Dedifferentiated amniotic fluid mesenchymal stem cell (primary cell): Measurements from ENCODE around the gene KCNK1.
"Not testable (repeated sequence)": the region's sequence is repeated elsewhere in the genome, so short reads cannot be mapped to it uniquely, and the experiment has no call there.

Experiments
- DNase-seq: peaks from one replicate; pipeline ENCODE4 v3.0.0-alpha.2; 2016; ENCODE audit errors: extremely low spot score

The KCNK1 gene

GRCh38 chr1:233607252-233608119 is 6.4 kb upstream of the KCNK1 start:
- DNase-seq = no peak

GRCh38 chr1:233608988-233609387 is 4.9 kb upstream of the KCNK1 start:
- no peak for DNase-seq

GRCh38 chr1:233609926-233610325 is 4.0 kb upstream of the KCNK1 start:
- DNase-seq = no peak

GRCh38 chr1:233610628-233611027 is 3.3 kb upstream of the KCNK1 start:
- no peak for DNase-seq

GRCh38 chr1:233611363-233611762 is 2.5 kb upstream of the KCNK1 start:
- not testable (repeated sequence) for DNase-seq

GRCh38 chr1:233614173-233614742 is 352 bp downstream of the KCNK1 start:
- DNase-seq = peak; percentile 34

GRCh38 chr1:233614743-233615521 is 1.0 kb downstream of the KCNK1 start:
- DNase-seq = no peak

GRCh38 chr1:233615571-233615970 is 1.7 kb downstream of the KCNK1 start:
- no peak for DNase-seq

DNA sequence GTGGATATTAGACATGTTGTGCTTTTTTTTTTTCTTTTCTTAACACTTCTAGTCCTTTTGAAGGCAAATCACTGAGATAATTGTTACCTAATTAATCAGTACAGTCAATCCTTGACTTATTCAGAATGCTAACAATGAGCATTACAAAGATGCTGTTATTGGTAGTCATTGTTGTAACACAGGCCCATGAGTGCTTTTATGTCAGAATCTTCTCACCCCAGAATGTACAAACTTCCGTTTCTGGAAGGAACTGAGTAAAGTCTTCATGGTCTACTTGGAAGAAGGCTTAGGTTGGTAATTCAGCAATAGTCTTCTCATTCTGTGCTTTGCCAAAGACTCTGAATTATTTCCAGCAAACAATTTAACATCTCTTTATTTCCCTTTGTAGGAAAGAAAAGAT is 3.1 kb downstream of the KCNK1 start:
- DNase-seq = no peak

DNA sequence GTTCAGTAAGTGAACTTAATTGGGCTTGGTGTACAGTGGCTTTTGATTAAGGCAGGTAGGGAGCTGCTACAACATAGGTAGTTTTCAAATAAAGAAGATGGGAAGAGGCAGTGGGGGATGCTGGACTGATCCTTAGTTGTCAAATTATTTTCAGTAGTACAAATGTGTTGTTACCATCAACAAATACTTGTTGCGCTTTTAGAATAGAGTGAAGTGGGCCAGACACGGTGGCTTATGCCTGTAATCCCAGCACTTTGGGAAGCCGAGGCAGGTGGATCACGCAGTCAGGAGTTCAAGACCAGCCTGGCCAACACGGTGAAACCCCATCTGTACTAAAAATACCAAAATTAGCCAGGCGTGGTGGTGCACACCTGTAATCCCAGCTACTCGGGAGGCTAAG is 5.5 kb downstream of the KCNK1 start:
- not testable (repeated sequence) for DNase-seq

GRCh38 chr1:233620065-233620464 is 6.2 kb downstream of the KCNK1 start:
- no peak for DNase-seq

DNA sequence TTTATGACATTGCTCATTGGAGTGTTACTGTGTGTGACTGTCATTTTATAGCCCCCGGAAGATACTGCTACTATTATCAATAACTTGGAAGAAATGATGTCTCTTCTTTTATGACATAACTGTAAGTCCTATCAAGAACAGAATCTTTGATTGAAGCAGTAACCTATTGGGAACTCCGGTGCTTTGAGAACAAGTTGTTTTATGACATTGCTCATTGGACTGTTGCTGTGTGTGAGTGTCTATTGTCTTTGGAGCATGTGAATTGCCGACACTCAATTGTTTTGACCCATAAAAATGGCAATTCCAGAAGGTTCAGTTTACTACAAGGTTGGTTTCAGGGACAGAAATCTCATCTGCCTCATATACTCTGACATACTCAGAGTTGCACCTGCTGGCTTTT is 8.0 kb downstream of the KCNK1 start:
- DNase-seq = no peak

- DNase-seq = no peak
These were observed 10.4 kb downstream of the KCNK1 start for GRCh38 chr1:233624289-233624688.

GRCh38 chr1:233625087-233625486 is 11.2 kb downstream of the KCNK1 start:
- no peak for DNase-seq

GRCh38 chr1:233625510-233625981 is 11.6 kb downstream of the KCNK1 start:
- no peak for DNase-seq

GRCh38 chr1:233627376-233627775 is 13.5 kb downstream of the KCNK1 start:
- no peak for DNase-seq

DNA sequence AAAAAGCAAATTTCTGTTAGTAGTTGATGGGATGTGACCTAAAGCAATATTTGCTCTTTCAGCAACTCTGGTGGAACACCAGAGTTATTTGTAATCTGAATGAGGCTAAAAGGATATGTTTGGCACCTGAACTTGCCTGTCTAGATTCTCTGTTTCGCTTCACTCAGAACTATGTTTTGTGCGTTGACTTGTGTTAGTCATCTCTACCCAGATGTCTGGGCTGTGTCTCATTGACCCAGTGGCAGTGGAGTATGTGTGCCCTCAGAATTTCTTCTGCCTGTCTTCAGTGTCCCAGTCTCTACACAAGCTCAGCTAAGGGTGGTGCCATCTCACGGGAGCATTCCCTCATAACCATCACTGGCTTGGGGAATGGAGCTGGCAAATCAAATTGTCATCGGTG is 13.9 kb downstream of the KCNK1 start:
- DNase-seq = no peak

DNA sequence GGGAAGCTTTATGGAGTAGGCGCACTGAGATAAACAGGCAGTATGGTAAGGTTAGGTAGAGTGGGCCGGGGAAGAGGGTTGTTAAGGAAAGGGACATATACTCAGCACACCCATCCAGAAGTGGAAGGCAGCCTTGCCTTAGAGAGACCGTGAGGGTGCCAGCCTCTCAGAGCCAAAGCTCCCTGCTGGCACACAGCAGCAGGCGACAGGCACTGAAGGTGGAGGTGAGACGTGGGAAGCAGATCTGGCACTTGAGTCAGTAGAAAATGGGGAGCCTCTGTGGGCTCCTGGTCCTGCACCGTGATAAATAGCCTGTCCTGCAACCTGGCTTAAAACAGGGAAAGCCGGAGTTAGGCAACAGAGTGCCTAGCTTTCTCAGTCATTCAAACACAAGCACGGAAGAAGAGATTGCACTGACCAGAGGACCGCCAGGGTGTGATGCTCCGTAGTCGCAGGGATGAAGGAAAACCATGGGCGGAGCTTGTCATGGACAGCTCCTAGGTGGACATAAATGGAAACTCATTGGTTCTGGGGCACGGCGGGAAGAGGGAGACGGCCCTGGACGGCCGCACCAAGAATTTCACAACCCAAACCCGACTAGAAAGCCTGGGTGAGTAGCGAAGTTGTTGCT is 15.5 kb downstream of the KCNK1 start:
- no peak for DNase-seq

DNA sequence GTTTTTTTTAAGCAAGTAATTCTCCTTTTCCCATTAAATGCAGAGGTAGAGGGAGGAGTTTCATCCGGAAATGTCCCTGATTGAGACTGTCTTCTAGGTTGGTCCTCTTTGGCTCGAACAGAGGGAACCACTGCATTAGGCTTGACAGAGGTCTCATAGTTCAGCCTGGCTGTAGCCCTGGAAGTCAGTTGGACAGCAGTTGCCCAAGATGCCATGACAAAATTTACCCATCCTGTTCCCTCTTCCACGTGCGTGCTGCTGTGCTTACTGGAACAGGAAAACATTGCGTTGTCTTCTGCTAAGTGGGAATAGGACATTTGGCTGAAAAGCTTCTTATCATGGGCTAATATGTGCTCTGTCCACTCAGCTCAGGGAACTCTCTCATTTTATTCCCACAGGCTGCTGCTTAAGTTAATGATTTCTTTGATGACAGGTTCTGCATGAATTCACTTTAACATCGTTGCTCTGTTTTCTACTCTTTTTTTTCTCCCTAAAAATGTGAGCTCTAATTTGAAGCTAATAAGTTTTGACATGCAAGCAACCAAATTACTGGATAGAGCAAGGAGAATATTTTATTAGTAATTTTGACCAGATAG is 18.0 kb downstream of the KCNK1 start:
- DNase-seq = no peak

DNA sequence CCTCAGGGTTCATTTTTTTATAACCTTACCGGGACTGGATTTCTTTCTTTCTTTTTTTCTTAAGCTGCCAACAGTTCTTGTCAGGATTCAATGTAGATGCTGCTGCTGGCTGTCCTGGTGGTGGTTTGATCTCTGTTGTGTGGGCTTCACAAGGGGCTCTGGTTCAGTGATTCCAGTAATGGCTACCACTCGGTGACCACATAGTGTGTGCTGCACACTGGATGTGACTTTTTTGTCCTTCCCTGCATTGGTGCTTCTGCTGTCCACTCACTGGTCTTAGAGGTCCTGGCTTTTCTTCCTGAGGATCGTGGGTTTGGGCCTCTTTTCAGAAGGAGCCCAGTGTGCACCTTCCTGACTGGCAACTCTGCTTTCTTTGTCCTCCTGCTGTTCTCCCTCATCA is 18.5 kb downstream of the KCNK1 start:
- no peak for DNase-seq

DNA sequence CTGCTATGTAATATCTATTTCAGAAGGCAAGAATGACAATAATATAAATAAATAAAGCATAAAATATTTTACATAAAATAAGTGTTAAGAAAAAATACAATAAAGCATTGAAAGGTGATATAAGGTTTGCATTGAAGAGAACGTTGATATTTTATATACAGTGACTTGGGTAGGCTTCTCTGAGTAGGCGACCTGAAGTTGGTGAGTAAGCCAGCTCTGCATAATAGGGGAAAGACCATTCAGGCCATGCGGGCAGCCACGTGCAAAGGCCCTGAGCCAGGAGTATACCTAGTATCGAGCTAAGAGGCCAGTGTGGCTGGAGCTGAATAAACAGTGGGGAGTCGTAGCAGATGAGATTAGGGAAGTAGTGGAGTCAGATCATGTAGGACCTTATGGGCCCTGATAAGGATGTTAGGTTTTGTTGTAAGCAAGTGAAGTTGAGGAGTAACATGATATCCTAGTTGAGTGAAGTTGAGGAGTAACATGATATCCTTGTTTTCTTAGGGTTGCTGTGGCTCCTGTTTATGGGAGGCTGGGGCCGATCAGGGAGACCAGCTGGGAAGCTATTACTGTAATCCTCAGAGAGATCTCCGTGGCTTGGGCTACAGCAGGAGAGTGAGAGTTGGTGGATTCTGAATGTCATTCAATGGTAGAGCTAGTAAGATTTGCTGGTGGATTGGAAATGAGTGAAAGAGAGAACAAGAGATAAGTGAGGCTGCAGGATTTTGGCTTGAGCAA is 22.0 kb downstream of the KCNK1 start:
- no peak for DNase-seq
